Activated CD4-positive, alpha-beta T cell treated with anti-CD3 and anti-CD28 coated beads, Interleukin-2, amount 10 ng/mL, durations not matched to agents 7 days and 5 days (primary cell): ENCODE measurements around the gene DPH6. TPM values are rescaled to one million over a fixed set of nuclear protein-coding genes. Genes with fewer than 3 reads are reported as not detected.

Source experiments
- CTCF ChIA-PET: fragments of 350-600 bp; sonication (Branson Sonifier 250); formaldehyde crosslinking; loops from one replicate; lab custom pipeline; 2021; ENCODE audit warnings: antibody characterized with exemption; lab: Charles Lee
- POLR2A ChIA-PET: fragments of 350-600 bp; sonication (Branson Sonifier 250); formaldehyde crosslinking; loops from one replicate; lab custom pipeline; 2021; ENCODE audit warnings: antibody characterized with exemption; lab: Charles Lee
- DNase-seq: peaks from one replicate; pipeline ENCODE4 v3.0.0-alpha.2; 2020
- H3K27ac Mint-ChIP-seq: one replicate; pipeline ENCODE4 v1.8.0; 2021; ENCODE audit warnings: mild to moderate bottlenecking, moderate library complexity, mixed read lengths
- H3K27me3 Mint-ChIP-seq: one replicate; pipeline ENCODE4 v1.8.0; 2021; ENCODE audit warnings: mixed read lengths
- H3K36me3 Mint-ChIP-seq: one replicate; pipeline ENCODE4 v1.8.0; 2021; ENCODE audit warnings: low read depth, mixed read lengths
- H3K4me1 Mint-ChIP-seq: one replicate; pipeline ENCODE4 v1.8.0; 2021; ENCODE audit warnings: mixed read lengths
- H3K4me3 Mint-ChIP-seq: one replicate; pipeline ENCODE4 v1.8.0; 2021; ENCODE audit warnings: mild to moderate bottlenecking, moderate library complexity, mixed read lengths
- H3K9me3 Mint-ChIP-seq: one replicate; pipeline ENCODE4 v1.8.0; 2021; ENCODE audit warnings: mixed read lengths
- microRNA-seq: library from miRNA; unstranded; fragments of <30 nt; microRNA quantifications from one replicate; pipeline ENCODE4 v1.2.0, GENCODE V29; 2021; ENCODE audit warnings: borderline microRNAs expressed, borderline replicate concordance
- total RNA-seq, 2 experiments: library from RNA; stranded (reverse); gene quantifications; one replicate each; pipeline ENCODE4 v1.2.3, GENCODE V29; 2021

Gene DPH6
- total RNA-seq, 2 experiments from 2014 or later, result 8.8 to 13.9 TPM

DNA sequence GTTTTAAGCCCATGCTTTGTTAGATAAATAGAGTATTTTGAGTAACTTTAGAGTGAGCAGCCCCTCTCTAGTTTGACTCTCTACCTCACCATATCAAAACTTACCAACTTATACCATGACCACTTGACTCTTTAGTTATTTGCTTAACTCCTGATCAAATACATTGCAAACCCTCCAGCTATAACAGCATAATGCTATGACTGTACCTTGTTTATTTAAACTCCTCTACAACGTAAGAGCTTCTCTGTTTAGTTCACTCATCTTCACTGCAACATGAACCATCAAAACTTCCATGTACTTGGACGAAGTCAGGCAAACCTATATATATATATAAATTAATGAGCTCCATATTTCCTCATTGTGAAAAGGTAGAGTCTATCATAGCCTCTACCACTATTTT is 218.2 kb downstream of the DPH6 start:
- Mint-ChIP-seq H3K4me1 (no peaks in the 10 kb centered on the region), H3K4me3 (no peak overlapping the region), H3K9me3 (no peaks in the 10 kb centered on the region), H3K36me3 (no peaks in the 10 kb centered on the region), H3K27me3 (no peaks in the 10 kb centered on the region), H3K27ac (no peak overlapping the region)
- POLR2A ChIA-PET, result interaction anchor here (0.6 kb wide), 1 partner anchor 22 kb away, joined by 3 read pairs; no protein-coding TSS in a partner anchor
- DNase-seq, result no peak
- CTCF ChIA-PET, result no interaction called here

DNA sequence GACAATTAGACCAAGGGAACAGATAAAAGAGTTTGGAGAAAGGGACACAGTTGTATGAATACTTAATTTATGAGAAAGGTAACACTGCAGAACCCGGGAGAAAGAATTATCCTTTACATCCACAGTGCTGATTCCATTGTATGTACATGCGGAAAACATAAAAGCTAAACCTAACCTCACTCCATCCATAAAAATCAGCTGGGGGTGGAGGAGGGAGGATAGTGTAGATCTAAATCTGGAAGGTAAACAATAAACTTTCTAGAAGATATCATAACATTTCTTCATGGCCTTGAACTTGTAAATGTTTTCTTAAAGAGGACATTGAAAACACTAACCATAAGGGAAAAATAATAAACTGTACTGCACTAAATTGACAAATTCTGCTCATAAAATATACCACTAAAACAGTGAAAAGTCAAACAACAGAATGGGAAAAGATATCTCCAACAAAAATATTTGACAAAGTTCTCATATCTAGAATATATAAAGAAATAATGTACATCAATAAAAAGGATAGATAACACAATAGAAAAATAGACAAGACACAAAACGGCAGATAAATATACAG is 220.5 kb downstream of the DPH6 start:
- no peaks in the 10 kb centered on the region for H3K9me3 Mint-ChIP-seq
- H3K4me3 Mint-ChIP-seq, result no peak overlapping the region
- H3K27me3 Mint-ChIP-seq, result no peaks in the 10 kb centered on the region
- CTCF ChIA-PET, result no interaction called here
- DNase-seq, result no peak
- H3K36me3 Mint-ChIP-seq, result no peaks in the 10 kb centered on the region
- H3K4me1 Mint-ChIP-seq, result no peaks in the 10 kb centered on the region
- POLR2A ChIA-PET, result no interaction called here
- H3K27ac Mint-ChIP-seq, result no peak overlapping the region

DNA sequence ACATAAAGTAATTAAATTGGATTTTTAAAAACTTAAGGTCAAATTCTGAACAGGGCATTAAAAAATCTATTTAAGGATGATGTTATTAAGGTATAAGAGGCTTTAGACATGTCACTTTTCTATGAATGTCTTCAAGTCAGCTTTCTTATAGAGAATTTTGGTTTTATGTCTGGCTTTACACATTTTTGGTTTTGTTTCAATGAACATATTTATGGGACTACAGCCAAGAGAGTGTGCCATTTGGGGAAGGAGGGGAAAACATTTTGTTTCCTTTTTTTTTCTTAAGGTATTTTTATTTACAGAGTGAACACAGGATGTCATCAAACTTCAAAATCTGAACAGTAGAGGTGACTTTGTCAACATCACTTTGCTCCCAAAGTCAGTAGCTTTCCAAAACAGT is 222.8 kb downstream of the DPH6 start:
- ChIA-PET POLR2A (no interaction called here), CTCF (no interaction called here)
- DNase-seq, result no peak
- Mint-ChIP-seq H3K27ac (no peak overlapping the region), H3K4me1 (no peaks in the 10 kb centered on the region), H3K36me3 (no peaks in the 10 kb centered on the region), H3K27me3 (no peaks in the 10 kb centered on the region), H3K4me3 (no peak overlapping the region), H3K9me3 (no peaks in the 10 kb centered on the region)

DNA sequence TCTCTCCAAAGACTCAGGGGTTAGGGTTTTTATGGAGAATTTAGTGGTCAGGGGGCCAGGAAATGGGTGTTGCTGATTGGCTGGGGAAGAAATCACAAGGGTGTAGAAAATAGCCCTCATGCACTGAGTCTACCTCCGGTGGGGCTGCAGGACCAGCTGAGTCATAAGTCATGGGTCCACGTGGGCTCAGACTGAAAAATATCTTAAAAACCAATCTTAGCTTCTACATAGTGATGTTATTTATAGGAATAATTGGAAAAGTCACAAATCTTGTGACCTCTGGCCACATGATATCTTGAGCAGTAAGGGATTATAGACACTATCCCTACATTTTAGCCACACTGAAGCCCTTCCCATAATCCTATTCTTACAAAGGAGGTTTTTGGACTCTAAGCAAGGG is 224.0 kb downstream of the DPH6 start:
- no peak overlapping the region for H3K4me3 Mint-ChIP-seq
- POLR2A ChIA-PET, result no interaction called here
- DNase-seq, result no peak
- no peak overlapping the region for H3K27ac Mint-ChIP-seq
- CTCF ChIA-PET, result no interaction called here
- no peaks in the 10 kb centered on the region for H3K36me3 Mint-ChIP-seq
- H3K9me3 Mint-ChIP-seq, result no peaks in the 10 kb centered on the region
- H3K4me1 Mint-ChIP-seq, result no peaks in the 10 kb centered on the region
- H3K27me3 Mint-ChIP-seq, result no peaks in the 10 kb centered on the region

DNA sequence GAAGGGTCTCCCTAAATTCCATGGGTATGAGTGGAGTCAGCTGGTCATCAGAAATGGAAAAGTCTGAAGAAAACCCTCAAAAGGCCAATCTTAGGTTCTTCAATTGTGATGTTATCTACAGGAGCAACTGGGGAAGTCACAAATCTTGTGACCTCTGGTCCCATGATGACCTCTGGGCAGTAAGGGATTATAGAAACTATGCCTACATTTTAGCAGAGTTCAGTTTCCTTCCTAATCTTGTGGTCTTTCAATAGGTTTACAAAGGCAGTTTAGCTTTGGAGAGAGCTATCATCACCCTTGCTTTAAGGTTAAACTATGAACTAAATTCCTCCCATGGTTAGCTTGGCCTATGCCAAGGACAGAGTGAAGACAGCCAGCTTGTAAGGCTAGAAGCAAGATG is 225.1 kb downstream of the DPH6 start:
- H3K4me1 Mint-ChIP-seq, result no peaks in the 10 kb centered on the region
- POLR2A ChIA-PET, result no interaction called here
- no peaks in the 10 kb centered on the region for H3K9me3 Mint-ChIP-seq
- DNase-seq, result no peak
- CTCF ChIA-PET, result no interaction called here
- H3K36me3 Mint-ChIP-seq, result no peaks in the 10 kb centered on the region
- no peak overlapping the region for H3K27ac Mint-ChIP-seq
- H3K27me3 Mint-ChIP-seq, result no peaks in the 10 kb centered on the region
- H3K4me3 Mint-ChIP-seq, result no peak overlapping the region

Small RNA genes within 50 kb of the gene (microRNA-seq; reads per million reads assigned to microRNA genes)
- not detected for gene MIR3942
